H1 (cell line): Measurements from ENCODE around the gene CIZ1. TPM values are rescaled to one million over a fixed set of nuclear protein-coding genes. Genes with fewer than 3 reads are reported as not detected.

Source experiments
- CTCF ChIA-PET: fragments of 300-600 bp; sonication (Branson Sonifier 250); formaldehyde crosslinking; loops from one replicate; lab custom pipeline; 2021; ENCODE audit not compliant: partially characterized antibody; lab: Charles Lee
- POLR2A ChIA-PET: fragments of 300-600 bp; sonication (Branson Sonifier 250); formaldehyde crosslinking; loops from one replicate; lab custom pipeline; 2021; ENCODE audit warnings: inconsistent platforms; ENCODE audit not compliant: partially characterized antibody; lab: Charles Lee
- DNase-seq, 2 experiments: peaks; one replicate each; pipeline versions ENCODE4 v3.0.0 to v3.0.0-alpha.2; 2010 to 2022; ENCODE audit warnings: low spot score in 2 of 2, low read depth in 1 of 2, mixed read lengths in 1 of 2
- FAIRE-seq: peaks from 2 replicates; lab custom pipeline; 2011; peaks lifted over from hg19 to GRCh38; lab: Jason Lieb, UNC
- H2AFZ ChIP-seq: 2 replicates; pipeline ENCODE4 v1.8.1; 2012; ENCODE audit warnings: low read length, inconsistent platforms
- H2AK5ac ChIP-seq: 2 replicates; pipeline ENCODE4 v1.6.1; 2013; ENCODE audit warnings: low read depth, low read length
- H2BK120ac ChIP-seq: replicated peaks from 2 replicates; pipeline ENCODE3; 2013; ENCODE audit warnings: low read depth, low read length, inconsistent platforms
- H2BK12ac ChIP-seq: 2 replicates; pipeline ENCODE4 v1.6.1; 2013; ENCODE audit warnings: low read depth, low read length
- H2BK15ac ChIP-seq: 2 replicates; pipeline ENCODE4 v1.6.1; 2013; ENCODE audit warnings: low read length
- H2BK20ac ChIP-seq: 2 replicates; pipeline ENCODE4 v1.6.1; 2013; ENCODE audit warnings: low read length
- H2BK5ac ChIP-seq: 2 replicates; pipeline ENCODE4 v1.6.1; 2013; ENCODE audit warnings: low read depth, low read length
- H3K14ac ChIP-seq: 2 replicates; pipeline ENCODE4 v1.6.1; 2013; ENCODE audit warnings: inconsistent platforms; ENCODE audit not compliant: insufficient read length
- H3K18ac ChIP-seq: 2 replicates; pipeline ENCODE4 v1.6.1; 2013; ENCODE audit warnings: low read length; ENCODE audit errors: extremely low read depth
- H3K23ac ChIP-seq: 2 replicates; pipeline ENCODE4 v1.6.1; 2013; ENCODE audit warnings: inconsistent platforms; ENCODE audit not compliant: insufficient read length
- H3K23me2 ChIP-seq: 2 replicates; pipeline ENCODE4 v1.6.1; 2013; ENCODE audit warnings: low read depth, low read length
- H3K27ac ChIP-seq: 2 replicates; pipeline ENCODE4 v1.6.1; 2011; ENCODE audit warnings: low read depth, low read length, inconsistent platforms
- H3K27me3 ChIP-seq, 4 experiments: replicated peaks in 1 of 4; 1 replicate in 1 of 4; 2 replicates in 3 of 4; pipeline versions ENCODE4 v1.6.1 to v1.8.1; 2011 to 2013; ENCODE audit warnings: low read length in 3 of 4, mild to moderate bottlenecking in 3 of 4, inconsistent platforms in 2 of 4, mixed read lengths in 2 of 4, moderate library complexity in 1 of 4; ENCODE audit not compliant: control insufficient read depth in 3 of 4, insufficient read depth in 3 of 4; ENCODE audit errors: extremely low read depth in 1 of 4
- H3K36me3 ChIP-seq, 4 experiments: 2 replicates each; pipeline versions ENCODE4 v1.6.1 to v1.8.1; 2011 to 2013; ENCODE audit warnings: mild to moderate bottlenecking in 4 of 4, low read length in 3 of 4, moderate library complexity in 2 of 4, control low read depth in 1 of 4, inconsistent platforms in 1 of 4; ENCODE audit not compliant: insufficient read depth in 4 of 4, control insufficient read depth in 2 of 4
- H3K4ac ChIP-seq: replicated peaks from 2 replicates; pipeline ENCODE3; 2013; ENCODE audit warnings: low read length, low read depth, mixed read lengths, inconsistent platforms; ENCODE audit not compliant: insufficient read length
- H3K4me1 ChIP-seq, 4 experiments: replicated peaks in 1 of 4; 1 replicate in 1 of 4; 2 replicates in 3 of 4; pipeline versions ENCODE4 v1.6.1 to v1.8.1; 2011 to 2013; ENCODE audit warnings: low read length in 3 of 4, inconsistent platforms in 2 of 4, mixed read lengths in 1 of 4; ENCODE audit not compliant: insufficient read depth in 4 of 4, control insufficient read depth in 3 of 4
- H3K4me2 ChIP-seq, 2 experiments: 2 replicates each; pipeline versions ENCODE4 v1.6.1 to v1.8.1; 2011 to 2013; ENCODE audit warnings: low read depth in 2 of 2, low read length in 2 of 2, control low read depth in 1 of 2, inconsistent platforms in 1 of 2, mild to moderate bottlenecking in 1 of 2; ENCODE audit not compliant: insufficient read depth in 1 of 2
- H3K4me3 ChIP-seq, 4 experiments: fragments of 200-600, 300-600 bp in 1 of 4; sonication (generic), shearing (Covaris generic), sonication (Bioruptor Twin) in 1 of 4; 2 replicates each; pipeline versions ENCODE4 v1.5.1 to v1.8.1; 2011 to 2016; ENCODE audit warnings: low read length in 4 of 4, low read depth in 3 of 4, control low read depth in 2 of 4, inconsistent platforms in 2 of 4, mild to moderate bottlenecking in 2 of 4, mixed read lengths in 1 of 4, moderate library complexity in 1 of 4; ENCODE audit not compliant: insufficient read depth in 2 of 4; ENCODE audit errors: extremely low read depth in 1 of 4
- H3K56ac ChIP-seq: replicated peaks from 2 replicates; pipeline ENCODE3; 2013; ENCODE audit warnings: low read depth, mild to moderate bottlenecking, mixed read lengths, low read length, inconsistent platforms; ENCODE audit not compliant: insufficient read length
- H3K79me1 ChIP-seq: 2 replicates; pipeline ENCODE4 v1.6.1; 2013; ENCODE audit warnings: low read depth, low read length, control low read depth
- H3K79me2 ChIP-seq, 2 experiments: 2 replicates each; pipeline versions ENCODE4 v1.6.1 to v1.8.1; 2012 to 2013; ENCODE audit warnings: low read length in 2 of 2, mild to moderate bottlenecking in 2 of 2, inconsistent platforms in 1 of 2; ENCODE audit not compliant: insufficient read depth in 2 of 2, control insufficient read depth in 1 of 2
- H3K9ac ChIP-seq, 4 experiments: replicated peaks in 1 of 4; 1 replicate in 1 of 4; 2 replicates in 3 of 4; pipeline versions ENCODE4 v1.6.1 to v1.8.1; 2011 to 2013; ENCODE audit warnings: low read depth in 3 of 4, low read length in 3 of 4, control low read depth in 2 of 4, mild to moderate bottlenecking in 2 of 4, moderate library complexity in 2 of 4, inconsistent platforms in 1 of 4; ENCODE audit errors: extremely low read depth in 1 of 4
- H3K9me3 ChIP-seq, 2 experiments: 2 replicates each; pipeline versions ENCODE4 v1.6.1 to v1.8.1; 2012 to 2013; ENCODE audit warnings: mild to moderate bottlenecking in 2 of 2, moderate library complexity in 2 of 2, control low read depth in 1 of 2, inconsistent platforms in 1 of 2, low read depth in 1 of 2, low read length in 1 of 2, mixed read lengths in 1 of 2; ENCODE audit not compliant: insufficient read depth in 2 of 2
- H4K20me1 ChIP-seq, 2 experiments: replicated peaks in 1 of 2; 2 replicates each; pipeline versions ENCODE3 to v1.8.1; 2011 to 2013; ENCODE audit warnings: inconsistent platforms in 2 of 2, low read length in 2 of 2, mild to moderate bottlenecking in 1 of 2; ENCODE audit not compliant: insufficient read depth in 2 of 2, control insufficient read depth in 1 of 2
- H4K5ac ChIP-seq: 2 replicates; pipeline ENCODE4 v1.6.1; 2013; ENCODE audit warnings: low read length, low read depth, mixed read lengths, inconsistent platforms; ENCODE audit not compliant: insufficient read length
- H4K8ac ChIP-seq: 2 replicates; pipeline ENCODE4 v1.8.0; 2013; ENCODE audit warnings: mild to moderate bottlenecking, moderate library complexity, low read length, inconsistent platforms; ENCODE audit not compliant: insufficient read depth; ENCODE audit errors: extremely low read depth
- H4K91ac ChIP-seq: replicated peaks from 2 replicates; pipeline ENCODE3; 2013; ENCODE audit warnings: low read length, mixed read lengths, inconsistent platforms; ENCODE audit not compliant: insufficient read length
- BACH1 ChIP-seq: IDR thresholded peaks from 2 replicates; pipeline ENCODE4 v1.6.1; 2012; ENCODE audit warnings: low read length, improper control_type of control experiment
- CEBPB ChIP-seq: IDR thresholded peaks from 2 replicates; pipeline ENCODE4 v1.6.1; 2012; ENCODE audit warnings: low read depth, low read length
- CHD1 ChIP-seq: IDR thresholded peaks from 2 replicates; pipeline ENCODE4 v1.6.1; 2012; ENCODE audit warnings: low read depth, low read length, improper control_type of control experiment
- CTCF ChIP-seq, 3 experiments: IDR thresholded peaks; 1 replicate in 2 of 3; 2 replicates in 1 of 3; pipeline versions ENCODE4 v1.5.1 to v1.6.1; 2011; ENCODE audit warnings: low read length in 3 of 3, mild to moderate bottlenecking in 3 of 3, inconsistent platforms in 2 of 3, low read depth in 1 of 3, moderate library complexity in 1 of 3; ENCODE audit not compliant: insufficient read depth in 1 of 3; ENCODE audit errors: control extremely low read depth in 1 of 3
- EP300 ChIP-seq, 2 experiments: IDR thresholded peaks; 1 replicate in 1 of 2; 2 replicates in 1 of 2; pipeline ENCODE4 v1.6.1; 2011 to 2012; ENCODE audit warnings: low read depth in 2 of 2, low read length in 2 of 2, mild to moderate bottlenecking in 2 of 2, borderline replicate concordance in 1 of 2, inconsistent platforms in 1 of 2, moderate library complexity in 1 of 2
- JUND ChIP-seq: IDR thresholded peaks from 2 replicates; pipeline ENCODE4 v1.6.1; 2011; ENCODE audit warnings: mild to moderate bottlenecking, improper control_type of control experiment, low read length
- MAX ChIP-seq: IDR thresholded peaks from 2 replicates; pipeline ENCODE4 v1.6.1; 2012; ENCODE audit warnings: inconsistent platforms
- NANOG ChIP-seq: IDR thresholded peaks from 2 replicates; pipeline ENCODE4 v1.6.1; 2011; ENCODE audit warnings: low read length, low read depth, mild to moderate bottlenecking, inconsistent platforms; ENCODE audit not compliant: insufficient read depth, poor library complexity, severe bottlenecking
- RBBP5 ChIP-seq: IDR thresholded peaks from 2 replicates; pipeline ENCODE4 v1.7.1; 2012; ENCODE audit warnings: low read depth, mild to moderate bottlenecking, inconsistent platforms, low read length, moderate library complexity, borderline replicate concordance
- RXRA ChIP-seq: IDR thresholded peaks from 2 replicates; pipeline ENCODE4 v1.6.1; 2011; ENCODE audit warnings: low read depth, mild to moderate bottlenecking, low read length, moderate library complexity; ENCODE audit not compliant: insufficient read depth
- SRF ChIP-seq: IDR thresholded peaks from 2 replicates; pipeline ENCODE4 v1.6.1; 2011; ENCODE audit warnings: mild to moderate bottlenecking, low read depth, low read length, moderate library complexity
- WGBS, 2 experiments: shearing (Covaris generic) in 1 of 2; methylation state at CpG; one replicate each; pipeline versions ENCODE4 v1.1.6 to v1.1.7; 2013 to 2015; ENCODE audit warnings: low lambda C conversion rate in 2 of 2, mixed read lengths in 2 of 2, inconsistent platforms in 1 of 2, low coverage in 1 of 2, missing lambda C conversion rate in 1 of 2; ENCODE audit not compliant: insufficient replicate concordance in 2 of 2, insufficient coverage in 1 of 2, insufficient read length in 1 of 2; ENCODE audit errors: extremely low coverage in 1 of 2, missing lambda C conversion rate in 1 of 2; 5-methylcytosine and 5-hydroxymethylcytosine counted together
- polyA plus RNA-seq, 7 experiments: library from polyadenylated mRNA; depleted of rRNA in 3 of 7; stranded (reverse) in 5 of 7; unstranded in 2 of 7; fragments of >200 nt in 5 of 7; fragments of 200-250 nt in 2 of 7; gene quantifications; 1 replicate in 5 of 7; 2 replicates in 1 of 7; 4 replicates in 1 of 7; pipeline versions ENCODE4 v1.2.1 to v1.2.3, GENCODE V29; 2011 to 2013; ENCODE audit warnings: missing spikeins in 2 of 7, mixed read lengths in 2 of 7
- total RNA-seq: library from RNA; stranded (reverse); fragmentation: NEBNext Ultra II Directional; extraction: Animal tissue kit (Norgen Biotek cat#: 25700); gene quantifications from 2 replicates; pipeline ENCODE4 v1.2.1, GENCODE V29; 2021

The CIZ1 gene
- total and polyA plus RNA-seq, 2 of the 8 experiments (the other 6 are each of a cell fraction or from before 2014, with no cell fraction given), result 66.0 to 107 TPM

- Histone ChIP-seq H3K27me3 (no peaks in the 10 kb centered on the region), H4K8ac (no peak overlapping the region), H2BK20ac (no peak overlapping the region), H4K20me1 (peaks cover 0 to 12% of the 10 kb centered on the region in 2 experiments), H3K4me1 (peaks cover 0 to 7% (median 3%) of the 10 kb centered on the region in 4 experiments; a peak in 5 of 7 replicates), H3K18ac (no peak overlapping the region), H4K91ac (no peak overlapping the region), H3K4me3 (no peak overlapping the region), H2AK5ac (no peak overlapping the region), H3K23me2 (0 out of 2 replicates have a peak, but pooled peaks cover 2% of the 10 kb centered on the region), H3K56ac (no peak overlapping the region), H3K4ac (no peak overlapping the region), H2BK120ac (no peak overlapping the region), H3K79me1 (no peaks in the 10 kb centered on the region), H3K14ac (no peak overlapping the region), H4K5ac (no peak overlapping the region), H2BK15ac (no peak overlapping the region), H3K23ac (no peak overlapping the region), H3K4me2 (no peak overlapping the region), H3K27ac (no peak overlapping the region), H3K79me2 (no peaks in the 10 kb centered on the region), H3K9me3 (no peaks in the 10 kb centered on the region), H3K36me3 (peaks cover 6 to 19% (median 13%) of the 10 kb centered on the region in 4 experiments), H2BK5ac (no peak overlapping the region), H2AFZ (no peak overlapping the region), H3K9ac (no peak overlapping the region), H2BK12ac (no peak overlapping the region)
- ChIA-PET POLR2A (interaction anchor here (1.0 to 3.1 kb wide), 5 partner anchors 12 to 55 kb away, joined by 3 to 21 read pairs (median 4); no protein-coding TSS in a partner anchor), CTCF (interaction anchor here (1.1 to 1.3 kb wide), 2 partner anchors 33 to 47 kb away, joined by 3 to 4 read pairs; no protein-coding TSS in a partner anchor)
- FAIRE-seq (no peak), DNase-seq (no peak)
- 91% methylated on average over 10 of the region's 10 CpGs; no CpG with 5 or more reads in 1 of the 2 experiments for WGBS, 2 experiments
- TF ChIP-seq CHD1 (no peak), RBBP5 (no peak), MAX (no peak), EP300 (IDR thresholded peaks at IDR 0.05; ENCODE audit: borderline replicate concordance in 1 of 2, low read depth in 2 of 2, low read length in 2 of 2) (no peak), NANOG (no peak), CEBPB (no peak), SRF (no peak), CTCF (IDR thresholded peaks at IDR 0.05; ENCODE audit: control extremely low read depth in 1 of 3, insufficient read depth in 1 of 3, low read depth in 1 of 3, low read length in 3 of 3) (no peak), BACH1 (no peak), RXRA (no peak), JUND (no peak)
Observed at GRCh38 chr9:128222026-128222425, 30.7 kb upstream of the CIZ1 start.
